ENCODE results near the gene ATP2A2. TPM values are rescaled to one million over a fixed set of nuclear protein-coding genes. Genes with fewer than 3 reads are reported as not detected.

The ATP2A2 gene
- total and polyA plus RNA-seq, 7 experiments from 2014 or later: 2.1 to 160 (median 82.8) TPM

- no peaks in the 10 kb centered on the region for H3K27me3 Mint-ChIP-seq
- intact Hi-C loops (cut with micrococcal nuclease): no loop called here
Measured at GRCh38 chr12:110382683-110383082, 101.6 kb downstream of the ATP2A2 start.

More at GRCh38 chr12:110382683-110383082, 101.6 kb downstream of the ATP2A2 start:
- no peak overlapping the region for H3K4me3 Mint-ChIP-seq
- DNase-seq (no peak), ATAC-seq (no peak)
- H3K4me3 ChIP-seq (ENCODE audit: low read length): no peak overlapping the region
- peaks cover 17 to 79% (median 25%) of the 10 kb centered on the region in 3 experiments for H3K36me3 ChIP-seq (ENCODE audit: control insufficient read depth in 2 of 3, insufficient read depth in 3 of 3, low read length in 3 of 3)
- H3K9me3 Mint-ChIP-seq: no peaks in the 10 kb centered on the region
- H3K27ac Mint-ChIP-seq: peak overlapping the region in 2 of 9 donors; percentile 11 to 45
- CTCF ChIA-PET: no interaction called here
- H3K4me1 Mint-ChIP-seq: peaks cover 0 to 19% (median 0%) of the 10 kb centered on the region in 7 donors
- H3K36me3 Mint-ChIP-seq: peaks cover 8 to 44% (median 20%) of the 10 kb centered on the region in 5 donors
- H3K27ac ChIP-seq (ENCODE audit: low read depth, low read length): no peak overlapping the region
- H3K9me3 ChIP-seq (ENCODE audit: control insufficient read depth in 2 of 3, low read length in 3 of 3): no peaks in the 10 kb centered on the region
- H3K27me3 ChIP-seq (ENCODE audit: control insufficient read depth in 2 of 2, insufficient read depth in 2 of 2, low read length in 2 of 2): no peaks in the 10 kb centered on the region
- POLR2A ChIA-PET: no interaction called here
- H3K4me1 ChIP-seq (ENCODE audit: control insufficient read depth in 2 of 2, insufficient read depth in 2 of 2, low read length in 2 of 2): no peaks in the 10 kb centered on the region

Other genes starting within 250 kb of the ATP2A2 start
- 10 to 100 TPM; 14.6 to 28.7 (median 27.8) TPM for gene C12orf76, start 232.7 kb upstream of the ATP2A2 start, total RNA-seq
- 10 to 100 TPM; 14.3 to 21.0 TPM for gene C12orf76, start 232.7 kb upstream of the ATP2A2 start, polyA plus RNA-seq
- gene IFT81, start 156.9 kb upstream of the ATP2A2 start, total RNA-seq: 1 to 10 TPM in 4 of 5 experiments, under 1 TPM in 1; 0.66 to 1.3 (median 1.3) TPM
- under 1 TPM; 0.72 to 0.99 TPM for gene IFT81, start 156.9 kb upstream of the ATP2A2 start, polyA plus RNA-seq
- 10 to 100 TPM; 40.9 to 71.7 (median 59.7) TPM for gene ANAPC7, start 122.5 kb downstream of the ATP2A2 start, total RNA-seq
- gene ANAPC7, start 122.5 kb downstream of the ATP2A2 start, polyA plus RNA-seq: 10 to 100 TPM; 26.6 to 28.3 TPM
- gene ARPC3, start 169.1 kb downstream of the ATP2A2 start, total RNA-seq: 100 to 1,000 TPM; 166 to 381 (median 187) TPM
- gene ARPC3, start 169.1 kb downstream of the ATP2A2 start, polyA plus RNA-seq: 100 to 1,000 TPM; 559 to 643 TPM
- gene GPN3, start 187.0 kb downstream of the ATP2A2 start, total RNA-seq: 10 to 100 TPM in 3 of 5 experiments, 1 to 10 TPM in 2; 5.1 to 19.7 (median 14.6) TPM
- gene GPN3, start 187.0 kb downstream of the ATP2A2 start, polyA plus RNA-seq: 10 to 100 TPM; 31.2 to 40.4 TPM
- 10 to 100 TPM in 4 of 5 experiments, 1 to 10 TPM in 1; 5.3 to 24.1 (median 23.0) TPM for gene FAM216A, start 187.6 kb downstream of the ATP2A2 start, total RNA-seq
- gene FAM216A, start 187.6 kb downstream of the ATP2A2 start, polyA plus RNA-seq: 10 to 100 TPM; 10.8 to 14.2 TPM
- 100 to 1,000 TPM in 3 of 5 experiments, 10 to 100 TPM in 2; 78.5 to 131 (median 115) TPM for gene VPS29, start 220.9 kb downstream of the ATP2A2 start, total RNA-seq
- 100 to 1,000 TPM; 134 to 158 TPM for gene VPS29, start 220.9 kb downstream of the ATP2A2 start, polyA plus RNA-seq
- 1 to 10 TPM in 4 of 5 experiments, under 1 TPM in 1; 0.60 to 2.9 (median 1.1) TPM for gene RAD9B, start 221.1 kb downstream of the ATP2A2 start, total RNA-seq
- gene RAD9B, start 221.1 kb downstream of the ATP2A2 start, polyA plus RNA-seq: under 1 TPM; 0.53 to 0.98 TPM

Measured in naive thymus-derived CD4-positive, alpha-beta T cell (primary cell).